WTC11 (cell line): ENCODE measurements around the gene MUC12. TPM values are rescaled to one million over a fixed set of nuclear protein-coding genes. Genes with fewer than 3 reads are reported as not detected.
A peak's percentile ranks its signal among the peaks of the same experiment; 100 is the strongest.

Experiments
- ATAC-seq: fragments of 200-7000 bp; cut with Tn5 transposase; 2 replicates; pipeline ENCODE4 v1.10.0; 2021; ENCODE audit warnings: mild to moderate bottlenecking, moderate library complexity
- CTCF ChIA-PET: fragments of 300-600 bp; sonication (Branson Sonifier 250); formaldehyde crosslinking; loops from one replicate; lab custom pipeline; 2021; ENCODE audit warnings: antibody characterized with exemption; lab: Charles Lee
- POLR2A ChIA-PET: fragments of 350-600 bp; sonication (Branson Sonifier 250); formaldehyde crosslinking; loops from one replicate; lab custom pipeline; 2021; ENCODE audit warnings: antibody characterized with exemption; lab: Charles Lee
- DNase-seq: peaks from one replicate; pipeline ENCODE4 v3.0.0; 2021; ENCODE audit warnings: low spot score
- H3K27ac Mint-ChIP-seq: 2 replicates; pipeline ENCODE4 v1.8.0; 2021; ENCODE audit warnings: mixed read lengths
- H3K27me3 Mint-ChIP-seq: 2 replicates; pipeline ENCODE4 v1.8.0; 2021; ENCODE audit warnings: low read depth, mild to moderate bottlenecking, moderate library complexity, mixed read lengths
- H3K36me3 Mint-ChIP-seq: 2 replicates; pipeline ENCODE4 v1.8.0; 2021; ENCODE audit warnings: mixed read lengths
- H3K4me1 Mint-ChIP-seq: 2 replicates; pipeline ENCODE4 v1.8.0; 2022; ENCODE audit warnings: mixed read lengths
- H3K4me3 Mint-ChIP-seq: 2 replicates; pipeline ENCODE4 v1.8.0; 2021; ENCODE audit warnings: mild to moderate bottlenecking, moderate library complexity, mixed read lengths
- H3K9me3 Mint-ChIP-seq: 2 replicates; pipeline ENCODE4 v1.8.0; 2021; ENCODE audit warnings: mixed read lengths
- ATF3 ChIP-seq: sonication (generic); formaldehyde crosslinking; conservative IDR thresholded peaks from 2 replicates; pipeline ENCODE4 v1.8.1; 2022; ENCODE audit warnings: mild to moderate bottlenecking, missing genetic modification reagents
- CREB1 ChIP-seq: sonication (generic); formaldehyde crosslinking; IDR thresholded peaks from 2 replicates; pipeline ENCODE4 v1.8.0; 2023; ENCODE audit warnings: mild to moderate bottlenecking, missing genetic modification reagents
- EMX1 ChIP-seq: fragments of 250-450 bp; sonication (Bioruptor Pico); IDR thresholded peaks from 2 replicates; pipeline ENCODE4 v1.8.0; 2021; ENCODE audit warnings: mild to moderate bottlenecking
- FOXJ3 ChIP-seq: sonication (generic); formaldehyde crosslinking; IDR thresholded peaks from 2 replicates; pipeline ENCODE4 v1.9.0; 2021; ENCODE audit warnings: missing genetic modification reagents, mild to moderate bottlenecking, borderline replicate concordance
- FOXP4 ChIP-seq: sonication (generic); formaldehyde crosslinking; IDR thresholded peaks from 2 replicates; pipeline ENCODE4 v1.8.0; 2022; ENCODE audit warnings: mild to moderate bottlenecking, missing genetic modification reagents
- GTF2I ChIP-seq: fragments of 250-450 bp; sonication (Bioruptor Pico); conservative IDR thresholded peaks from 2 replicates; pipeline ENCODE4 v1.4.0; 2021; ENCODE audit warnings: mild to moderate bottlenecking
- MAX ChIP-seq: sonication (generic); formaldehyde crosslinking; IDR thresholded peaks from 2 replicates; pipeline ENCODE4 v1.8.0; 2022; ENCODE audit warnings: mild to moderate bottlenecking, missing genetic modification reagents
- NFYB ChIP-seq: sonication (generic); formaldehyde crosslinking; conservative IDR thresholded peaks from 2 replicates; pipeline ENCODE4 v1.8.0; 2022; ENCODE audit warnings: low read depth, missing genetic modification reagents
- PRDM15 ChIP-seq: sonication (generic); formaldehyde crosslinking; IDR thresholded peaks from 2 replicates; pipeline ENCODE4 v1.8.0; 2022; ENCODE audit warnings: missing genetic modification reagents
- TEAD4 ChIP-seq: sonication (generic); formaldehyde crosslinking; IDR thresholded peaks from 2 replicates; pipeline ENCODE4 v1.8.0; 2022; ENCODE audit warnings: mild to moderate bottlenecking, missing genetic modification reagents
- ZBTB43 ChIP-seq: sonication (generic); formaldehyde crosslinking; IDR thresholded peaks from 2 replicates; pipeline ENCODE4 v1.8.1; 2023; ENCODE audit warnings: mild to moderate bottlenecking, missing genetic modification reagents
- ZNF121 ChIP-seq: sonication (generic); formaldehyde crosslinking; IDR thresholded peaks from 2 replicates; pipeline ENCODE4 v1.8.0; 2023; ENCODE audit warnings: missing genetic modification reagents
- ZNF219 ChIP-seq: sonication (generic); formaldehyde crosslinking; IDR thresholded peaks from 2 replicates; pipeline ENCODE4 v1.8.0; 2023; ENCODE audit warnings: missing genetic modification reagents, mild to moderate bottlenecking, borderline replicate concordance
- ZNF281 ChIP-seq: sonication (generic); formaldehyde crosslinking; IDR thresholded peaks from 2 replicates; pipeline ENCODE4 v1.8.0; 2023; ENCODE audit warnings: mild to moderate bottlenecking, missing genetic modification reagents
- ZNF317 ChIP-seq: sonication (generic); formaldehyde crosslinking; IDR thresholded peaks from 2 replicates; pipeline ENCODE4 v1.8.1; 2023; ENCODE audit warnings: low read depth, mild to moderate bottlenecking, moderate library complexity, missing genetic modification reagents, borderline replicate concordance
- total RNA-seq: library from RNA; stranded (reverse); gene quantifications from 3 replicates; pipeline ENCODE4 v1.2.3, GENCODE V29; 2021

MUC12 gene
- total RNA-seq, 1 experiment from 2014 or later: 5.7 TPM

GRCh38 chr7:100966542-100967291 lies 2.6 kb upstream of the MUC12 start:
- ChIA-PET POLR2A (interaction anchor here (1.0 kb wide), 1 partner anchor 50 kb away, joined by 3 read pairs; no protein-coding TSS in a partner anchor), CTCF (interaction anchor here (0.7 to 2.0 kb wide), 20 partner anchors 8 to 177 kb away, joined by 3 to 27 read pairs (median 9); partner anchors contain the start of genes ACHE, MUC17, SERPINE1 and SLC12A9)
- peaks cover 30% of the 10 kb centered on the region for H3K27me3 Mint-ChIP-seq
- H3K27ac Mint-ChIP-seq: no peak overlapping the region
- H3K4me3 Mint-ChIP-seq: peak overlapping the region; percentile 79
- peak; percentile 39 for DNase-seq
- H3K4me1 Mint-ChIP-seq: peaks cover 42% of the 10 kb centered on the region
- H3K9me3 Mint-ChIP-seq: no peaks in the 10 kb centered on the region
- ATAC-seq: no peak; the same call in 1 of the 2 replicates
- peaks cover 5% of the 10 kb centered on the region; the same call in 1 of the 2 replicates for H3K36me3 Mint-ChIP-seq
- TF ChIP-seq NFYB (CRISPR knock-in tag) (no peak), ZNF121 (peak; percentile 38; the same call in 1 of the 2 replicates), EMX1 (no peak), ZNF281 (CRISPR knock-in tag) (0 out of 2 replicates have a peak, but pooled peaks have one; percentile 61), CREB1 (CRISPR knock-in tag) (0 out of 2 replicates have a peak, but pooled peaks have one; percentile 18), ZBTB43 (CRISPR knock-in tag) (peak; percentile 5; the same call in 1 of the 2 replicates), ATF3 (no peak)
- TF ChIP-seq, all 79 proteins: peak for 4

- DNase-seq (no peak), ATAC-seq (no peak)
- Mint-ChIP-seq H3K36me3 (peaks cover 5% of the 10 kb centered on the region; the same call in 1 of the 2 replicates), H3K4me3 (peak overlapping the region; percentile 79), H3K27ac (no peak overlapping the region), H3K9me3 (no peaks in the 10 kb centered on the region), H3K4me1 (peaks cover 44% of the 10 kb centered on the region), H3K27me3 (peaks cover 30% of the 10 kb centered on the region)
- POLR2A ChIA-PET: no interaction called here
- CTCF ChIA-PET: interaction anchor here (1.0 to 1.5 kb wide), 2 partner anchors 16 to 110 kb away, joined by 3 to 6 read pairs; no protein-coding TSS in a partner anchor
- TF ChIP-seq FOXP4 (no peak), PRDM15 (CRISPR knock-in tag) (no peak), FOXJ3 (CRISPR knock-in tag) (no peak), ZNF317 (CRISPR knock-in tag) (no peak), GTF2I (CRISPR knock-in tag) (peak; percentile 82), TEAD4 (CRISPR knock-in tag) (no peak), ZNF219 (CRISPR knock-in tag) (no peak), MAX (CRISPR knock-in tag) (no peak)
Observed at GRCh38 chr7:100967292-100967863, 2.0 kb upstream of the MUC12 start.
